ENCODE results near the gene PCBP3.

- TF ChIP-seq YY1 (IDR thresholded peaks at IDR 0.05; ENCODE audit: insufficient read depth, insufficient read length), result no peak
- no peak for TF ChIP-seq ZNF274 (IDR thresholded peaks at IDR 0.05; ENCODE audit: low read depth, low read length)
These were observed 20.1 kb upstream of the PCBP3 start for GRCh38 chr21:45623436-45623835.
